Measurements from ENCODE around the gene EPHB1. TPM values are rescaled to one million over a fixed set of nuclear protein-coding genes. Genes with fewer than 3 reads are reported as not detected.

EPHB1 gene
- total RNA-seq, 1 experiment from 2014 or later: 7.0 TPM

GRCh38 chr3:134794950-134795745, at the start of gene EPHB1 (continued):
- TF ChIP-seq MAX (CRISPR knock-in tag; IDR thresholded peaks at IDR 0.05) (peak; percentile 58; the same call in 1 of the 2 replicates), CTCF (IDR thresholded peaks at IDR 0.05) (peak; percentile 84), PRRX2 (CRISPR knock-in tag; IDR thresholded peaks at IDR 0.05) (peak; percentile 33; the same call in 1 of the 2 replicates), ZNF263 (CRISPR knock-in tag; IDR thresholded peaks at IDR 0.05; ENCODE audit: low read depth) (no peak), TEAD4 (CRISPR knock-in tag; IDR thresholded peaks at IDR 0.05) (peak; percentile 42; the same call in 1 of the 2 replicates), MYBL2 (CRISPR knock-in tag; IDR thresholded peaks at IDR 0.05) (0 out of 2 replicates have a peak, but pooled peaks have one; percentile 38), ZNF219 (CRISPR knock-in tag; IDR thresholded peaks at IDR 0.05; ENCODE audit: borderline replicate concordance) (peak; percentile 77; the same call in 1 of the 2 replicates)

GRCh38 chr3:134748698-134749097, 46.4 kb upstream of the EPHB1 start:
- Mint-ChIP-seq H3K4me1 (no peaks in the 10 kb centered on the region), H3K9me3 (peaks cover 4% of the 10 kb centered on the region), H3K36me3 (no peaks in the 10 kb centered on the region), H3K27ac (no peak overlapping the region), H3K27me3 (ENCODE audit: low read depth) (peaks cover 2% of the 10 kb centered on the region), H3K4me3 (no peak overlapping the region)
- no peak for ATAC-seq
- no peak for DNase-seq (ENCODE audit: low spot score)
- CTCF ChIA-PET: interaction anchor here (1.4 to 1.6 kb wide), 2 partner anchors 22 to 46 kb away, joined by 3 to 8 read pairs; partner anchors contain the start of gene EPHB1
- no peak for TF ChIP-seq CREB1 (CRISPR knock-in tag; IDR thresholded peaks at IDR 0.05)
- TF ChIP-seq ZNF263 (CRISPR knock-in tag; IDR thresholded peaks at IDR 0.05; ENCODE audit: low read depth): no peak
- no peak for TF ChIP-seq TP53 (CRISPR knock-in tag; IDR thresholded peaks at IDR 0.05)
- no peak for TF ChIP-seq ZNF425 (CRISPR knock-in tag; conservative IDR thresholded peaks at IDR 0.05)
- TF ChIP-seq USF1 (CRISPR knock-in tag; IDR thresholded peaks at IDR 0.05): no peak
- no peak for TF ChIP-seq OVOL2 (CRISPR knock-in tag; IDR thresholded peaks at IDR 0.05; ENCODE audit: borderline replicate concordance)
- no peak for TF ChIP-seq E2F4 (CRISPR knock-in tag; IDR thresholded peaks at IDR 0.05; ENCODE audit: borderline replicate concordance, low read depth)
- TF ChIP-seq ZNF423 (CRISPR knock-in tag; IDR thresholded peaks at IDR 0.05): no peak
- no peak for TF ChIP-seq RELA (CRISPR knock-in tag; IDR thresholded peaks at IDR 0.05; ENCODE audit: borderline replicate concordance)
- POLR2A ChIA-PET: no interaction called here

- ATAC-seq (no peak), DNase-seq (ENCODE audit: low spot score) (no peak)
- Mint-ChIP-seq H3K27ac (no peak overlapping the region), H3K36me3 (no peaks in the 10 kb centered on the region), H3K4me1 (no peaks in the 10 kb centered on the region), H3K9me3 (peaks cover 4% of the 10 kb centered on the region), H3K27me3 (ENCODE audit: low read depth) (no peaks in the 10 kb centered on the region; the same call in none of the 2 replicates), H3K4me3 (no peak overlapping the region)
- ChIA-PET CTCF (interaction anchor here (0.9 to 1.6 kb wide), 11 partner anchors 21 to 1049 kb away, joined by 3 to 12 read pairs (median 3); partner anchors contain the start of gene EPHB1), POLR2A (no interaction called here)
- TF ChIP-seq ELF4 (CRISPR knock-in tag; IDR thresholded peaks at IDR 0.05; ENCODE audit: low read depth) (no peak), MXD4 (CRISPR knock-in tag; IDR thresholded peaks at IDR 0.05; ENCODE audit: borderline replicate concordance) (no peak), ZNF281 (CRISPR knock-in tag; IDR thresholded peaks at IDR 0.05) (no peak), TCF7 (CRISPR knock-in tag; IDR thresholded peaks at IDR 0.05; ENCODE audit: low read depth) (no peak), PRRX2 (CRISPR knock-in tag; IDR thresholded peaks at IDR 0.05) (no peak), ZNF423 (CRISPR knock-in tag; IDR thresholded peaks at IDR 0.05) (no peak), ZNF232 (CRISPR knock-in tag; IDR thresholded peaks at IDR 0.05) (no peak), SP1 (CRISPR knock-in tag; conservative IDR thresholded peaks at IDR 0.05) (no peak), JUN (CRISPR knock-in tag; IDR thresholded peaks at IDR 0.05) (no peak), JAZF1 (CRISPR knock-in tag; IDR thresholded peaks at IDR 0.05) (no peak)
Observed at GRCh38 chr3:134749174-134749573, 45.9 kb upstream of the EPHB1 start.
